ENCODE measurements around the gene NKX6-1. TPM values are rescaled to one million over a fixed set of nuclear protein-coding genes. Genes with fewer than 3 reads are reported as not detected.

Gene NKX6-1
- total RNA-seq, 2 experiments from 2014 or later: not detected

DNA sequence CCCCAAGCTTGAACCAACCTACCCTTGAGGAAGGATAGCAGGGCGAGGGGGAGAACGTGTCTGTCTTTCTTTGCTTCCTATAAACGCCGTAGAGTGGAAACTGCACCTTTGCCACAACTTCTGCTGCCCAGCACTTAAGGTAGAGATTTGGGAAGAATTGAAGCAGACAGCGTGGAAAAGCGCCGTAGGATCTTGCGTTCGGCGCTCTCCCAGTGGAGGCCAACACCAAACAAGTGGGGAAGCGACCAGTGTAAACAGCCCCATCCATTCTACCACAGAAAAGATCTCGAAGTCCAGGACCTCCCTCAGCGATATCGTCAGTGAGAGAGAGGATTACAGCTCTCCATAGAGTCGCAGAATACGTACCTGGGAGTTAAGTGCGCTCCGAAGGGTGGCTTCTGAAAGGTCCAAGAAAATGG, 3.9 kb upstream of the NKX6-1 start:
- Histone ChIP-seq H4K20me1 (ENCODE audit: insufficient read depth, low read length) (no peaks in the 10 kb centered on the region), H3K79me2 (ENCODE audit: insufficient read depth, low read depth, low read length) (no peaks in the 10 kb centered on the region), H3K4me3 (ENCODE audit: low read depth, low read length, poor library complexity, severe bottlenecking) (no peak overlapping the region), H3K4me1 (ENCODE audit: insufficient read depth, low read length, poor library complexity, severe bottlenecking) (no peaks in the 10 kb centered on the region), H3K9me2 (ENCODE audit: insufficient read depth, low read length) (no peaks in the 10 kb centered on the region), H3K27ac (ENCODE audit: low read depth, low read length, poor library complexity, severe bottlenecking) (no peak overlapping the region), H3K36me3 (ENCODE audit: insufficient read depth, low read length) (no peaks in the 10 kb centered on the region), H3K4me2 (ENCODE audit: low read length) (no peak overlapping the region), H2AFZ (ENCODE audit: low read length) (no peak overlapping the region), H3K9me3 (ENCODE audit: low read length) (no peaks in the 10 kb centered on the region)
- CTCF ChIA-PET (ENCODE audit: unreplicated experiment): no interaction called here
- no peak for TF ChIP-seq EZH2phosphoT487 (IDR thresholded peaks at IDR 0.05; ENCODE audit: borderline replicate concordance, low read depth, low read length)
- TF ChIP-seq, protein P1, sequence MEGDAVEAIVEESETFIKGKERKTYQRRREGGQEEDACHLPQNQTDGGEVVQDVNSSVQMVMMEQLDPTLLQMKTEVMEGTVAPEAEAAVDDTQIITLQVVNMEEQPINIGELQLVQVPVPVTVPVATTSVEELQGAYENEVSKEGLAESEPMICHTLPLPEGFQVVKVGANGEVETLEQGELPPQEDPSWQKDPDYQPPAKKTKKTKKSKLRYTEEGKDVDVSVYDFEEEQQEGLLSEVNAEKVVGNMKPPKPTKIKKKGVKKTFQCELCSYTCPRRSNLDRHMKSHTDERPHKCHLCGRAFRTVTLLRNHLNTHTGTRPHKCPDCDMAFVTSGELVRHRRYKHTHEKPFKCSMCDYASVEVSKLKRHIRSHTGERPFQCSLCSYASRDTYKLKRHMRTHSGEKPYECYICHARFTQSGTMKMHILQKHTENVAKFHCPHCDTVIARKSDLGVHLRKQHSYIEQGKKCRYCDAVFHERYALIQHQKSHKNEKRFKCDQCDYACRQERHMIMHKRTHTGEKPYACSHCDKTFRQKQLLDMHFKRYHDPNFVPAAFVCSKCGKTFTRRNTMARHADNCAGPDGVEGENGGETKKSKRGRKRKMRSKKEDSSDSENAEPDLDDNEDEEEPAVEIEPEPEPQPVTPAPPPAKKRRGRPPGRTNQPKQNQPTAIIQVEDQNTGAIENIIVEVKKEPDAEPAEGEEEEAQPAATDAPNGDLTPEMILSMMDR (conservative IDR thresholded peaks at IDR 0.05; ENCODE audit: low read length): no peak
- BruUV-seq (replicated peaks): no TSS peak
- DNase-seq (ENCODE audit: low spot score): no peak
- intact Hi-C loops (cut with micrococcal nuclease; ENCODE audit: unreplicated experiment): loop anchor here (5.0 to 10.0 kb wide), 2 partner anchors 598 to 856 kb away; no protein-coding TSS in a partner anchor
- POLR2A ChIA-PET: no interaction called here

DNA sequence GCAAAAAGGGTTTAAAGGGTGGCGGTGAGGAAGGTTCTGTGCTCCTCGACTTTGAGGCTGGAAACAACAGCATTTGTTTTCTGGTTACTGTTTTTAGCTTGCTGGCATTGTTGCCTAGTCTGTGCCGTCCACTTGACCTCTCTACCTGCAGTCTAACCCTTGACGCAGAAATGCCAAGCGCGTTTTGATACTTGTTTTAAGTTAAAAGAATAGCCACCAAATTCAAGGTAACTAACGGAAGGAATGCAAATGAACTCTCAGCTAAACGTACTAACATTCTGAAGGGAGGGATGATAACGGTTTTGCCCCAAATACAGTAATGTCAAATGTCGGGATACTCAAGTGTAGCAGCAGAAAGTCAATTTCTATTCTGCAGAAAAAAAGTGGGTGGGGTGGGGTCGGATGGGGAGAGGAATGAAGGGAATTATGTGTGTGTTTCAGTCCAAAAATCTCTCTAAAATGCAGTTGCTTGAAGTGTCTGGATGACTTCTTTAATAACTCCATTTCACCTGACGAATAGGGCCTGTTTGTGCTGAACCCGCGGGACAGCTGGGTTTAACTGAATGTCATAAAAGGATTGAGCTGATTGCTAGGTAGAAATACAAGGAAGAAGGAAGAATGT, 3.4 kb upstream of the NKX6-1 start:
- H3K4me3 ChIP-seq (ENCODE audit: low read depth, low read length, poor library complexity, severe bottlenecking): no peak overlapping the region
- POLR2A ChIA-PET: no interaction called here
- no peaks in the 10 kb centered on the region for H3K9me3 ChIP-seq (ENCODE audit: low read length)
- no peaks in the 10 kb centered on the region for H3K4me1 ChIP-seq (ENCODE audit: insufficient read depth, low read length, poor library complexity, severe bottlenecking)
- H2AFZ ChIP-seq (ENCODE audit: low read length): no peak overlapping the region
- CTCF ChIA-PET (ENCODE audit: unreplicated experiment): no interaction called here
- no peak for DNase-seq (ENCODE audit: low spot score)
- BruUV-seq (replicated peaks): no TSS peak
- H4K20me1 ChIP-seq (ENCODE audit: insufficient read depth, low read length): no peaks in the 10 kb centered on the region
- no peak overlapping the region for H3K4me2 ChIP-seq (ENCODE audit: low read length)
- no peaks in the 10 kb centered on the region for H3K79me2 ChIP-seq (ENCODE audit: insufficient read depth, low read depth, low read length)
- no peaks in the 10 kb centered on the region for H3K36me3 ChIP-seq (ENCODE audit: insufficient read depth, low read length)
- no peaks in the 10 kb centered on the region for H3K9me2 ChIP-seq (ENCODE audit: insufficient read depth, low read length)
- TF ChIP-seq EZH2phosphoT487 (IDR thresholded peaks at IDR 0.05; ENCODE audit: borderline replicate concordance, low read depth, low read length): no peak
- TF ChIP-seq, protein P1 (conservative IDR thresholded peaks at IDR 0.05; ENCODE audit: low read length): no peak
- no peak overlapping the region for H3K27ac ChIP-seq (ENCODE audit: low read depth, low read length, poor library complexity, severe bottlenecking)
- intact Hi-C loops (cut with micrococcal nuclease; ENCODE audit: unreplicated experiment): loop anchor here (5.0 to 10.0 kb wide), 2 partner anchors 598 to 855 kb away; no protein-coding TSS in a partner anchor

GRCh38 chr4:84501721-84502267, 2.7 kb upstream of the NKX6-1 start:
- CTCF ChIA-PET (ENCODE audit: unreplicated experiment): no interaction called here
- intact Hi-C loops (cut with micrococcal nuclease; ENCODE audit: unreplicated experiment): loop anchor here (5.0 to 10.0 kb wide), 2 partner anchors 597 to 854 kb away; no protein-coding TSS in a partner anchor

More at GRCh38 chr4:84501721-84502267, 2.7 kb upstream of the NKX6-1 start:
- POLR2A ChIA-PET: no interaction called here
- H3K36me3 ChIP-seq (ENCODE audit: insufficient read depth, low read length): no peaks in the 10 kb centered on the region
- BruUV-seq (replicated peaks): no TSS peak
- H3K79me2 ChIP-seq (ENCODE audit: insufficient read depth, low read depth, low read length): no peaks in the 10 kb centered on the region
- H3K4me3 ChIP-seq (ENCODE audit: low read depth, low read length, poor library complexity, severe bottlenecking): no peak overlapping the region
- H3K4me2 ChIP-seq (ENCODE audit: low read length): no peak overlapping the region
- no peaks in the 10 kb centered on the region for H4K20me1 ChIP-seq (ENCODE audit: insufficient read depth, low read length)
- no peaks in the 10 kb centered on the region for H3K4me1 ChIP-seq (ENCODE audit: insufficient read depth, low read length, poor library complexity, severe bottlenecking)
- H2AFZ ChIP-seq (ENCODE audit: low read length): no peak overlapping the region
- H3K27ac ChIP-seq (ENCODE audit: low read depth, low read length, poor library complexity, severe bottlenecking): no peak overlapping the region
- no peak for TF ChIP-seq EZH2phosphoT487 (IDR thresholded peaks at IDR 0.05; ENCODE audit: borderline replicate concordance, low read depth, low read length)
- TF ChIP-seq, protein P1 (conservative IDR thresholded peaks at IDR 0.05; ENCODE audit: low read length): no peak
- no peaks in the 10 kb centered on the region for H3K9me2 ChIP-seq (ENCODE audit: insufficient read depth, low read length)
- H3K9me3 ChIP-seq (ENCODE audit: low read length): no peaks in the 10 kb centered on the region
- no peak for DNase-seq (ENCODE audit: low spot score)

All from OCI-LY7 (cell line).